HG03159 (cell line): ENCODE results near the gene TNFAIP8L1.

Experiments
- ATAC-seq: cut with Tn5 transposase; IDR thresholded peaks from one replicate; pipeline ENCODE4 v1.9.1; 2021; ENCODE audit warnings: mild to moderate bottlenecking, moderate library complexity; ENCODE audit not compliant: unreplicated experiment

TNFAIP8L1 gene

GRCh38 chr19:4699826-4700692 lies 60.7 kb downstream of the TNFAIP8L1 start:
- ATAC-seq, result no peak

- no peak for ATAC-seq
Observed at GRCh38 chr19:4700693-4700970, 61.3 kb downstream of the TNFAIP8L1 start.

- no peak for ATAC-seq
Observed at GRCh38 chr19:4701557-4701956, 62.2 kb downstream of the TNFAIP8L1 start.

- ATAC-seq, result no peak
Observed at GRCh38 chr19:4702764-4703163, 63.4 kb downstream of the TNFAIP8L1 start.

GRCh38 chr19:4703671-4704316 lies 64.5 kb downstream of the TNFAIP8L1 start:
- ATAC-seq, result no peak

GRCh38 chr19:4704317-4704673 lies 65.0 kb downstream of the TNFAIP8L1 start:
- no peak for ATAC-seq
